DND-41 (cell line): ENCODE results near the gene SPATS2L.

ENCODE experiments used
- ATAC-seq: fragments of 200-7000 bp; cut with Tn5 transposase; 3 replicates; pipeline ENCODE4 v1.9.1; 2021; ENCODE audit warnings: low read depth; ENCODE audit not compliant: insufficient read depth
- DNase-seq: peaks from one replicate; pipeline ENCODE4 v3.0.0-alpha.2; 2020
- H2AFZ ChIP-seq: 2 replicates; pipeline ENCODE4 v1.6.0; 2012; ENCODE audit warnings: low read depth, low read length
- H3K27ac ChIP-seq: 2 replicates; pipeline ENCODE4 v1.5.1; 2012; ENCODE audit warnings: low read length, inconsistent platforms
- H3K27me3 ChIP-seq: fragments of 200-600 bp; sonication (generic); 2 replicates; pipeline ENCODE4 v1.6.0; 2012; ENCODE audit warnings: low read length, mild to moderate bottlenecking, inconsistent platforms; ENCODE audit not compliant: insufficient read depth, poor library complexity
- H3K36me3 ChIP-seq: 2 replicates; pipeline ENCODE4 v1.5.1; 2012; ENCODE audit warnings: low read length, inconsistent platforms; ENCODE audit not compliant: insufficient read depth
- H3K4me1 ChIP-seq: 2 replicates; pipeline ENCODE4 v1.5.1; 2012; ENCODE audit warnings: mild to moderate bottlenecking, low read length; ENCODE audit not compliant: insufficient read depth
- H3K4me2 ChIP-seq: 2 replicates; pipeline ENCODE4 v1.6.0; 2012; ENCODE audit warnings: mild to moderate bottlenecking, moderate library complexity, low read length, inconsistent platforms; ENCODE audit not compliant: insufficient read depth
- H3K4me3 ChIP-seq, 2 experiments: fragments of 200-600 bp in 1 of 2; shearing (Covaris generic) in 1 of 2; 2 replicates each; pipeline ENCODE4 v1.5.1; 2012 to 2016; ENCODE audit warnings: inconsistent platforms in 2 of 2, low read length in 2 of 2, mild to moderate bottlenecking in 2 of 2, low read depth in 1 of 2, moderate library complexity in 1 of 2
- H3K79me2 ChIP-seq: 2 replicates; pipeline ENCODE4 v1.6.0; 2012; ENCODE audit warnings: low read length, inconsistent platforms; ENCODE audit not compliant: insufficient read depth
- H3K9ac ChIP-seq: 2 replicates; pipeline ENCODE4 v1.6.0; 2012; ENCODE audit warnings: low read depth, mild to moderate bottlenecking, inconsistent platforms, low read length, moderate library complexity
- H3K9me3 ChIP-seq: 2 replicates; pipeline ENCODE4 v1.5.1; 2012; ENCODE audit warnings: low read length, moderate library complexity, mild to moderate bottlenecking, inconsistent platforms; ENCODE audit not compliant: insufficient read depth, severe bottlenecking
- H4K20me1 ChIP-seq: 2 replicates; pipeline ENCODE4 v1.6.0; 2012; ENCODE audit warnings: low read length; ENCODE audit not compliant: insufficient read depth
- CTCF ChIP-seq: IDR thresholded peaks from 2 replicates; pipeline ENCODE4 v1.5.1; 2012; ENCODE audit warnings: borderline replicate concordance, low read length, moderate library complexity, mild to moderate bottlenecking; ENCODE audit not compliant: poor library complexity, severe bottlenecking; ENCODE audit errors: extremely low read depth
- EZH2 ChIP-seq: IDR thresholded peaks from 3 replicates; pipeline ENCODE4 v1.6.1; 2012; ENCODE audit warnings: borderline replicate concordance, low read depth, mild to moderate bottlenecking, moderate library complexity, low read length, inconsistent platforms; ENCODE audit not compliant: severe bottlenecking

The SPATS2L gene

GRCh38 chr2:200482194-200482593 is 175.7 kb downstream of the SPATS2L start:
- Histone ChIP-seq H3K27ac (no peak overlapping the region), H3K79me2 (no peaks in the 10 kb centered on the region)
- ATAC-seq = no peak

GRCh38 chr2:200483729-200484198 is 177.3 kb downstream of the SPATS2L start:
- H4K20me1 ChIP-seq = no peaks in the 10 kb centered on the region
- TF ChIP-seq CTCF (peak; percentile 56), EZH2 (no peak)
- no peaks in the 10 kb centered on the region for H3K4me1 ChIP-seq
- H3K4me3 ChIP-seq = no peak overlapping the region
- H3K9ac ChIP-seq = no peak overlapping the region
- H3K27ac ChIP-seq = no peak overlapping the region
- no peaks in the 10 kb centered on the region for H3K36me3 ChIP-seq
- ATAC-seq = peak; percentile 63
- H3K79me2 ChIP-seq = no peaks in the 10 kb centered on the region
- no peaks in the 10 kb centered on the region for H3K27me3 ChIP-seq
- DNase-seq = peak; percentile 32
- no peaks in the 10 kb centered on the region for H3K9me3 ChIP-seq
- H2AFZ ChIP-seq = no peak overlapping the region
- no peak overlapping the region for H3K4me2 ChIP-seq

More at GRCh38 chr2:200482194-200482593, 175.7 kb downstream of the SPATS2L start:
- H3K9me3 ChIP-seq = no peaks in the 10 kb centered on the region
- no peaks in the 10 kb centered on the region for H3K4me1 ChIP-seq
- no peaks in the 10 kb centered on the region for H3K36me3 ChIP-seq
- no peak overlapping the region for H2AFZ ChIP-seq
- TF ChIP-seq CTCF (no peak), EZH2 (no peak)
- H4K20me1 ChIP-seq = no peaks in the 10 kb centered on the region
- H3K9ac ChIP-seq = no peak overlapping the region
- H3K4me2 ChIP-seq = no peak overlapping the region
- no peaks in the 10 kb centered on the region for H3K27me3 ChIP-seq
- H3K4me3 ChIP-seq = no peak overlapping the region
- DNase-seq = no peak

DNA sequence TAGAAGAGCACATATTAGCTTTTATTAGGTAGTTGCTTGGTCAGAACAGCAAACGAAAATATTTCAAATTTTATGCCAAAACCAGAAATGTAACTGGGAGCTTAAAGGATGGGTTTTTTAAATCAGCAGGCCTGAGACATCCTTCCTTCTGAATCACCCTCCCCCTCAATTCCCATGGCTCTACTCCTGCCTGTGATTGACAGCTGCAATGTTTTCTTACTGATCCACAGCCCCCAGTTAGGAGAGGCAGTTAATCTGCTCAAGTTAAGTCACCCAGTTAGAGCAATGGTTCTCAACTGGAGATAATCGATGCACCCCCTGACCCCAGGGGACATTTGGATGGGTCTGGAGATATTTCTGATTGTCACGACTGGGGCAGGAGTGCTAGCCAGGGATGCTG is 178.4 kb downstream of the SPATS2L start:
- Histone ChIP-seq H3K27ac (no peak overlapping the region), H3K4me2 (no peak overlapping the region), H3K36me3 (peaks cover 6% of the 10 kb centered on the region), H3K27me3 (no peaks in the 10 kb centered on the region), H2AFZ (no peak overlapping the region), H4K20me1 (no peaks in the 10 kb centered on the region), H3K4me3 (no peak overlapping the region), H3K9me3 (no peaks in the 10 kb centered on the region), H3K4me1 (no peaks in the 10 kb centered on the region), H3K9ac (no peak overlapping the region), H3K79me2 (no peaks in the 10 kb centered on the region)
- ATAC-seq (no peak), DNase-seq (no peak)
- TF ChIP-seq CTCF = no peak
- TF ChIP-seq EZH2 = no peak

DNA sequence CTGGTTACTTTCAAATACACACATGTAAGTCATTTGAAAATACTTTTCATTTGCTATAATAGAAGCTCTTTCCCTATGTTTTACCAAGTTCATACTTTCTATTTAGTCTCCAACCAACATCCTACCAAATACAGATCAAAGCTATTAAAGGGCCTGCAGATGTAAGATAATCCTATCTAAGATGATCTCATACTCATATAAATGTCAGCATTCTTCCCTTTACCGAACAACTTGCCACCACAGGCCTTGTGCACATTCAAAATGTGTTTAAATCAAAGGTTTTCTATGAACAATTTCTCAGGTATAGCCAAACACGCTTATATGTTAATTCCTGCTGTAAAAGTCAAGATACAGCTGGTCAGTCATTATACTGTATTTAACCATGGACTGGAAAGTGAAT is 180.0 kb downstream of the SPATS2L start:
- Histone ChIP-seq H3K36me3 (peaks cover 20% of the 10 kb centered on the region), H3K9me3 (no peaks in the 10 kb centered on the region), H3K4me3 (no peak overlapping the region), H3K79me2 (no peaks in the 10 kb centered on the region), H2AFZ (no peak overlapping the region), H3K4me2 (no peak overlapping the region), H3K27me3 (no peaks in the 10 kb centered on the region), H3K27ac (no peak overlapping the region), H3K9ac (no peak overlapping the region), H4K20me1 (no peaks in the 10 kb centered on the region), H3K4me1 (no peaks in the 10 kb centered on the region)
- no peak for TF ChIP-seq CTCF
- no peak for DNase-seq
- ATAC-seq = no peak
